RWPE2 (cell line): ENCODE results near the gene SNAPC1.

ENCODE experiments used
- ATAC-seq: fragments of 200-7000 bp; cut with Tn5 transposase; 3 replicates; pipeline ENCODE4 v1.9.1; 2021; ENCODE audit warnings: low read depth
- DNase-seq: peaks from one replicate; pipeline ENCODE4 v3.0.0-alpha.2; 2020; ENCODE audit warnings: low spot score
- H3K27ac ChIP-seq: fragments of 450-650 bp; 2 replicates; pipeline ENCODE4 v1.5.1; 2017; ENCODE audit warnings: mild to moderate bottlenecking; ENCODE audit not compliant: poor library complexity, severe bottlenecking
- H3K27me3 ChIP-seq: fragments of 250-450 bp; sonication (Bioruptor Pico); 2 replicates; pipeline ENCODE4 v1.5.1; 2021; ENCODE audit warnings: mild to moderate bottlenecking, moderate library complexity; ENCODE audit not compliant: insufficient read depth, poor library complexity, severe bottlenecking
- H3K36me3 ChIP-seq: fragments of 250-450 bp; sonication (Bioruptor Pico); 2 replicates; pipeline ENCODE4 v1.5.1; 2020; ENCODE audit warnings: low read depth, mild to moderate bottlenecking, moderate library complexity
- H3K4me1 ChIP-seq: fragments of 250-450 bp; sonication (Bioruptor Pico); 2 replicates; pipeline ENCODE4 v1.5.1; 2021; ENCODE audit warnings: mild to moderate bottlenecking, moderate library complexity; ENCODE audit not compliant: insufficient read depth, poor library complexity, severe bottlenecking
- H3K4me3 ChIP-seq: fragments of 250-450 bp; sonication (Bioruptor Pico); 2 replicates; pipeline ENCODE4 v1.5.1; 2021; ENCODE audit warnings: mild to moderate bottlenecking, moderate library complexity; ENCODE audit not compliant: severe bottlenecking
- H3K9me3 ChIP-seq: fragments of 250-450 bp; sonication (Bioruptor Pico); 2 replicates; pipeline ENCODE4 v1.5.1; 2021; ENCODE audit warnings: mild to moderate bottlenecking, moderate library complexity; ENCODE audit not compliant: severe bottlenecking
- CTCF ChIP-seq: fragments of 450-650 bp; IDR thresholded peaks from one replicate; pipeline ENCODE4 v1.5.1; 2017; ENCODE audit warnings: mild to moderate bottlenecking, moderate library complexity; ENCODE audit not compliant: poor library complexity, severe bottlenecking

Gene SNAPC1

GRCh38 chr14:61746881-61747280 lies 15.3 kb upstream of the SNAPC1 start:
- ATAC-seq (no peak), DNase-seq (no peak)
- H3K27me3 ChIP-seq: no peaks in the 10 kb centered on the region
- H3K27ac ChIP-seq: peak overlapping the region; percentile 94
- H3K36me3 ChIP-seq: peaks cover 87% of the 10 kb centered on the region
- peaks cover 40% of the 10 kb centered on the region for H3K4me1 ChIP-seq
- TF ChIP-seq CTCF: no peak
- H3K9me3 ChIP-seq: no peaks in the 10 kb centered on the region
- peak overlapping the region; percentile 28 for H3K4me3 ChIP-seq

DNA sequence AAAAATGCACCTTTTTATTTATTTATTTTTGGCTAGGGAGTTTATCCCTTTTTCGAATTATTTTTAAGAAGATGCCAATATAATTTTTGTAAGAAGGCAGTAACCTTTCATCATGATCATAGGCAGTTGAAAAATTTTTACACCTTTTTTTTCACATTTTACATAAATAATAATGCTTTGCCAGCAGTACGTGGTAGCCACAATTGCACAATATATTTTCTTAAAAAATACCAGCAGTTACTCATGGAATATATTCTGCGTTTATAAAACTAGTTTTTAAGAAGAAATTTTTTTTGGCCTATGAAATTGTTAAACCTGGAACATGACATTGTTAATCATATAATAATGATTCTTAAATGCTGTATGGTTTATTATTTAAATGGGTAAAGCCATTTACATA lies 14.9 kb upstream of the SNAPC1 start:
- H3K4me3 ChIP-seq: peak overlapping the region; percentile 28
- H3K9me3 ChIP-seq: no peaks in the 10 kb centered on the region
- H3K27me3 ChIP-seq: no peaks in the 10 kb centered on the region
- H3K27ac ChIP-seq: peak overlapping the region; percentile 94
- no peak for DNase-seq
- peaks cover 83% of the 10 kb centered on the region for H3K36me3 ChIP-seq
- peaks cover 45% of the 10 kb centered on the region for H3K4me1 ChIP-seq
- TF ChIP-seq CTCF: no peak
- ATAC-seq: no peak

DNA sequence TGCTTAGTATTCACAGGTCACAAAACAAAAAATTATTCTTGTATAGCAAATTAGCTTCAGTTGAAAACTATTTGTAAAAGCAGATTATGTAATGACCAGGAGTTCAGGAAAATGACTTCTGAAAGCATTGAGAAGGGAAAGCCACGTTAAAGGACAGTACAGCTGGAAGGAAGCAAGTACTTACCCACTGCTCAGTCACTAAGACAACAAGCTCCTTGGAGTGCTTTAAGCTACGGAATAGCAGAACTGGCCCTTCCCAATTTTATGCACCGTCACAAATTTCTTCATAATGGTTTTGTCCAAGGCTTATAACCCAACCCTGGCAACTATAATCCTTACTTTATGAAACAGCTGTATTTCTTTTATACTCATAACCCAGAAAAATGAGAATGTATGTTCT lies 13.0 kb upstream of the SNAPC1 start:
- DNase-seq: no peak
- Histone ChIP-seq H3K4me1 (peaks cover 53% of the 10 kb centered on the region), H3K27me3 (no peaks in the 10 kb centered on the region), H3K4me3 (peak overlapping the region; percentile 28), H3K9me3 (no peaks in the 10 kb centered on the region), H3K36me3 (peaks cover 66% of the 10 kb centered on the region), H3K27ac (peak overlapping the region; percentile 94)
- no peak for TF ChIP-seq CTCF
- ATAC-seq: peak; percentile 26

DNA sequence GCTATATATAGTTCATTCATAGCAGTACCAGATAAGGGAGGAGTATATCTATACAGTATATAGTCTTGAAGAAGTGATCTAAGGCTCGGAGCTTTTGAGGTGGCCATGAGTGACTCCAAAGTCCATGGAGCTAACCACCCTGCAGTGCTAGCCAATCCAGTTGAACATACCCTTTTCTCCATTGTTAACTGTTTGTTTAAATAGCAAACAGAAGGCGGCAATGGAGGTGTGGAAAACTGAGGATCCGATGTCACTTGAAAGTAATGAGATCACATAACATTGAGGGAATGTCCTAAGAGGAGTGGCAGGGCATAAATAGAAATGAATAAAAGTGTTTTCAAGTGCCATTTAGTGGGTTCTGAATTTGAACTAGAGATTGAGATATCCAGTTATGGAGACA lies 12.4 kb upstream of the SNAPC1 start:
- Histone ChIP-seq H3K9me3 (no peaks in the 10 kb centered on the region), H3K36me3 (peaks cover 60% of the 10 kb centered on the region), H3K4me3 (peak overlapping the region; percentile 28), H3K27me3 (no peaks in the 10 kb centered on the region), H3K4me1 (peaks cover 59% of the 10 kb centered on the region), H3K27ac (peak overlapping the region; percentile 94)
- ATAC-seq (peak; percentile 34), DNase-seq (no peak)
- TF ChIP-seq CTCF: no peak

GRCh38 chr14:61750708-61751474 lies 11.3 kb upstream of the SNAPC1 start:
- ATAC-seq (peak; percentile 73), DNase-seq (peak; percentile 95)
- H3K4me1 ChIP-seq: peaks cover 64% of the 10 kb centered on the region
- H3K27ac ChIP-seq: peak overlapping the region; percentile 94
- H3K36me3 ChIP-seq: peaks cover 50% of the 10 kb centered on the region
- no peaks in the 10 kb centered on the region for H3K27me3 ChIP-seq
- peak overlapping the region; percentile 28 for H3K4me3 ChIP-seq
- H3K9me3 ChIP-seq: no peaks in the 10 kb centered on the region
- no peak for TF ChIP-seq CTCF
